ENCODE measurements around the gene MSRB3. TPM values are rescaled to one million over a fixed set of nuclear protein-coding genes. Genes with fewer than 3 reads are reported as not detected.
A peak's percentile ranks its signal among the peaks of the same experiment; 100 is the strongest.

MSRB3 gene
- total RNA-seq (10 to 100 TPM; 11.1 to 64.4 (median 23.4) TPM), polyA plus RNA-seq (1 to 10 TPM; 4.3 to 6.6 (median 4.5) TPM)
- long read RNA-seq, donor 1, full-length matches to known transcripts = 14 of 14 reads
- long read RNA-seq, donor 1, partial matches to known transcripts = 0 of 14 reads
- long read RNA-seq, donor 1, other reads (novel, unspliced or antisense) = 0 of 14 reads
- long read RNA-seq, donor 2, full-length matches to known transcripts = 4 of 4 reads
- long read RNA-seq, donor 2, partial matches to known transcripts = 0 of 4 reads
- long read RNA-seq, donor 2, other reads (novel, unspliced or antisense) = 0 of 4 reads

DNA sequence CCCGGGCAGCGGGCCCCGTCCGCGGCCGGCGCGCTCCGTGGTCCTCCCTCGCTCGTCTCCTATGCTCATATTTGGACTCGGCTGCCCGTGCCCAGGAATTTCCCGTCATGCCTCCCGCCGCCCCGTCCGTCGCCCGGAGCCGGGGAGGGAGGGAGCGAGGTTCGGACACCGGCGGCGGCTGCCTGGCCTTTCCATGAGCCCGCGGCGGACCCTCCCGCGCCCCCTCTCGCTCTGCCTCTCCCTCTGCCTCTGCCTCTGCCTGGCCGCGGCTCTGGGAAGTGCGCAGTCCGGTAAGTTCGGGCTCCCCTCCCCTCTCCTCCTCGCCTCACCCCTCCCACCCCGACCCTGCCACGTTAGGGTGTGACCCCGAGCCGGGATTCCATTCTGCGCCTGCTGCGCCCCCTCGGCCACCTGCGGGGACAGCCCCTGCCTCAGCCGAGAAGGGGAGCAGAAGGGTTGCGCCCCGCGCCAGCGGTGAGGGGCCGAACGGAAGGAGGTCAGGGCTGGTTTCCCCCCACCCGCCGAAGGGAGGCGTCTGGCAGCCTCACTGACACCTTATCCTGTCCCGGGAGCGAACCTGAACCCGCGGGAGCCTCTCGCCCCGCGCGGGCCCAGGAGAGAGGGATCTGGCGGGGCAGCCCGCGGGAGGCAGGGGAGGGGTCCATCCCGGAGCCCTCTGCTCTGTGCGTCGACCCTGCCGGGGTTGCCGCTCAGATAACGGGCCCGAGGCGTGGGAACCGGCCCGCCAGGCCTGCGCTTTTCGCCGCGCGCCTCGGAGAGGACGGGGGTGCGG is at the start of gene MSRB3:
MSRB3 (plus strand) TSS at position 108 of the 793 bp plus-strand sequence. CDS start 29,897 bp downstream, outside the sequence.
- Histone ChIP-seq H3K36me3 (no peaks in the 10 kb centered on the region), H3K4me1 (peaks cover 0 to 61% (median 23%) of the 10 kb centered on the region in 6 donors), H3K9me3 (no peaks in the 10 kb centered on the region), H3K4me3 (peak within 1 kb of the TSS; percentile 56 to 89 (median 68)), H3K27ac (peak within 1 kb of the TSS in 7 of 8 donors; percentile 69 to 88 (median 82)), H3K27me3 (replicated peaks in 1 of 7) (peaks cover 0 to 44% (median 11%) of the 10 kb centered on the region in 7 donors)
- peak; percentile 85 for DNase-seq
- peak; percentile 51 to 75 (median 69) for TF ChIP-seq POLR2AphosphoS5 (IDR thresholded peaks at IDR 0.05)
- TF ChIP-seq, protein P1, sequence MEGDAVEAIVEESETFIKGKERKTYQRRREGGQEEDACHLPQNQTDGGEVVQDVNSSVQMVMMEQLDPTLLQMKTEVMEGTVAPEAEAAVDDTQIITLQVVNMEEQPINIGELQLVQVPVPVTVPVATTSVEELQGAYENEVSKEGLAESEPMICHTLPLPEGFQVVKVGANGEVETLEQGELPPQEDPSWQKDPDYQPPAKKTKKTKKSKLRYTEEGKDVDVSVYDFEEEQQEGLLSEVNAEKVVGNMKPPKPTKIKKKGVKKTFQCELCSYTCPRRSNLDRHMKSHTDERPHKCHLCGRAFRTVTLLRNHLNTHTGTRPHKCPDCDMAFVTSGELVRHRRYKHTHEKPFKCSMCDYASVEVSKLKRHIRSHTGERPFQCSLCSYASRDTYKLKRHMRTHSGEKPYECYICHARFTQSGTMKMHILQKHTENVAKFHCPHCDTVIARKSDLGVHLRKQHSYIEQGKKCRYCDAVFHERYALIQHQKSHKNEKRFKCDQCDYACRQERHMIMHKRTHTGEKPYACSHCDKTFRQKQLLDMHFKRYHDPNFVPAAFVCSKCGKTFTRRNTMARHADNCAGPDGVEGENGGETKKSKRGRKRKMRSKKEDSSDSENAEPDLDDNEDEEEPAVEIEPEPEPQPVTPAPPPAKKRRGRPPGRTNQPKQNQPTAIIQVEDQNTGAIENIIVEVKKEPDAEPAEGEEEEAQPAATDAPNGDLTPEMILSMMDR (IDR thresholded peaks at IDR 0.05 in 8 of 11, conservative IDR thresholded peaks at IDR 0.05 in 3 of 11) = peak in 2 of 11 experiments; percentile 1 to 12
- TF ChIP-seq POLR2A (IDR thresholded peaks at IDR 0.05) = no peak
- 0 to 1% (median 1%) methylated on average over 54 to 85 of the region's 85 CpGs for WGBS, 5 donors
- intact Hi-C loops (cut with DNase I; ENCODE audit: low total_unique reads) = no loop called here

DNA sequence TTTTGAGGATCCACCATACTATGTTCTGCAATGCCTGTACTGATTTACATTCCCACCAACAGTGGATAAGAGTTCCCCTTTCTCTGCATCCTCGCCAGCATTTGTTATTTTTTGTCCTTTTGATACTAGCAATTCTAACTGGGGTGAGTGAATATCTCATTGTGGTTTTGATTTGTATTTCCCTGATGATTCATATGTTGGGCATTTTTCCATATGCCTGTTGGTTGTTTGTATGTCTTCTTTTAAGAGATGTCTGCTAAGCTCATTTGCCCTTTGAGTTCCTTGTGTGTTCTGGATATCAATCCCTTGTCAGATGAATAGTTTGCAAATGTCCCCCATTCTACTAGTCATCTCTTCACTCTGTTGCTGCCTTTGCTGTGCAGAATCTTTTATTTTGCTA is 49.0 kb upstream of the MSRB3 start:
- H3K27me3 ChIP-seq (replicated peaks in 1 of 7) = no peaks in the 10 kb centered on the region
- H3K36me3 ChIP-seq = peaks cover 0 to 48% (median 13%) of the 10 kb centered on the region in 6 donors
- H3K4me1 ChIP-seq = peaks cover 0 to 20% (median 7%) of the 10 kb centered on the region in 6 donors
- no peak for TF ChIP-seq POLR2AphosphoS5 (IDR thresholded peaks at IDR 0.05)
- TF ChIP-seq POLR2A (IDR thresholded peaks at IDR 0.05) = no peak
- TF ChIP-seq, protein P1 (IDR thresholded peaks at IDR 0.05 in 8 of 11, conservative IDR thresholded peaks at IDR 0.05 in 3 of 11) = no peak
- 87 to 98% (median 92%) methylated on average over 1 of the region's 1 CpG for WGBS, 5 donors
- peaks cover 5 to 34% (median 24%) of the 10 kb centered on the region in 8 donors for H3K9me3 ChIP-seq
- no peak for DNase-seq
- intact Hi-C loops (cut with DNase I; ENCODE audit: low total_unique reads) = no loop called here
- no peak overlapping the region for H3K4me3 ChIP-seq
- no peak overlapping the region for H3K27ac ChIP-seq

DNA sequence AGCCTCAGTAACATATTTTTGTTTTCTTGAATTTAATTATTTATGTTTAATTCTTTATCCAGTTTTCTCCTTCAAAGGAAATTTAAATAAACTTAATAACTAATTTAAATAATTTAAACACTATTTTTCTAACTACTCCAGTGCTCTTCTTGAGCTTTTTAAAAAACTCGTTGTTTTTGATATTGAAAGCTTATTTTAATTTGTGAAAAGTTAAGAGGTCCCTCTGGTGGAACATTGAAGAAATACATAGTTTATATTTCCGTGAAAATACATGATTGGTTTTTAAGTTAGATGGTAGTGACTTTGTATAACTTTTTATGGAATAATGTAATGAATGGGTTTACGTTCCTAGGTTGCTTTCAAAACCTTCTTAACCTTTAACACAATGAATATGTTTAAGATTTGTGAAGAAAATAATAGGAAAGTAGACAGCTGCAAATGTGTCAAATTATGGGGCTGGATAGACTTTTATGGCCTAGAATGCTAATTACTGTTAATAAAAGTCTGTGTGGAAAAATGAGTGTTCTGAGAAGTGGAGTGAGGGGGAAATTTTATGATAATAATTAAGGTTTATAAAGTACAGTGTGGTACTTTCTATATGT is 45.9 kb upstream of the MSRB3 start:
- peaks cover 0 to 20% (median 7%) of the 10 kb centered on the region in 6 donors for H3K4me1 ChIP-seq
- H3K36me3 ChIP-seq = peaks cover 0 to 35% (median 12%) of the 10 kb centered on the region in 6 donors
- H3K4me3 ChIP-seq = no peak overlapping the region
- DNase-seq = no peak
- no peak overlapping the region for H3K27ac ChIP-seq
- H3K9me3 ChIP-seq = peaks cover 5 to 26% (median 22%) of the 10 kb centered on the region in 8 donors
- intact Hi-C loops (cut with DNase I; ENCODE audit: low total_unique reads) = loop anchor here (5.0 kb wide), 1 partner anchor 340 kb away; no protein-coding TSS in a partner anchor
- TF ChIP-seq POLR2AphosphoS5 (IDR thresholded peaks at IDR 0.05) (no peak), POLR2A (IDR thresholded peaks at IDR 0.05) (no peak)
- TF ChIP-seq, protein P1 (IDR thresholded peaks at IDR 0.05 in 8 of 11, conservative IDR thresholded peaks at IDR 0.05 in 3 of 11) = peak; percentile 21 to 66 (median 48)
- 8 to 13% (median 10%) methylated on average over 3 of the region's 3 CpGs for WGBS, 5 donors
- H3K27me3 ChIP-seq (replicated peaks in 1 of 7) = no peaks in the 10 kb centered on the region
